HG02588 (cell line): ENCODE results near the gene EFL1.

Source experiments
- ATAC-seq: cut with Tn5 transposase; IDR thresholded peaks from one replicate; pipeline ENCODE4 v1.9.1; 2021; ENCODE audit warnings: mild to moderate bottlenecking, moderate library complexity; ENCODE audit not compliant: unreplicated experiment

EFL1 gene

GRCh38 chr15:82168296-82168695 lies 94.2 kb downstream of the EFL1 start:
- no peak for ATAC-seq

- ATAC-seq = no peak
Measured at GRCh38 chr15:82165948-82166376, 96.6 kb downstream of the EFL1 start.

GRCh38 chr15:82159922-82160321 lies 102.6 kb downstream of the EFL1 start:
- no peak for ATAC-seq

DNA sequence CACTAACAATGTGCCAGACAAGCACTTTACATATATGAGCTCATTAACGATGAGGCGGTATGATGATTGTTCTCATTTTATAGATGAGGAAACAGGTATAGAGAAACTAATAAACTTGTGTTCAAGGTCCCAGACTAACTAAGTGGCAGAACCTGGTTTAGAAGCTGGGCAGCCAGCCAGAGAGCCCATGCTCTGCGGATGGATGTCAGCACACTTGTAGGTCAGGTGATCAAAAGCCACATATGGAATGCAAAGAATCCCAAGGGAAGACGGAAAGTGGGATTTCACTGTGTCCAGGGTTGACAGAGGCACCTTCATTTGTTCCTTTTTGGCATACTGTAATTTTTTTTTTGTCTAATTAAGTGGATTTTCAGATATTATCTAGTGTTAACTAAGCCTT lies 103.7 kb downstream of the EFL1 start:
- ATAC-seq = no peak

DNA sequence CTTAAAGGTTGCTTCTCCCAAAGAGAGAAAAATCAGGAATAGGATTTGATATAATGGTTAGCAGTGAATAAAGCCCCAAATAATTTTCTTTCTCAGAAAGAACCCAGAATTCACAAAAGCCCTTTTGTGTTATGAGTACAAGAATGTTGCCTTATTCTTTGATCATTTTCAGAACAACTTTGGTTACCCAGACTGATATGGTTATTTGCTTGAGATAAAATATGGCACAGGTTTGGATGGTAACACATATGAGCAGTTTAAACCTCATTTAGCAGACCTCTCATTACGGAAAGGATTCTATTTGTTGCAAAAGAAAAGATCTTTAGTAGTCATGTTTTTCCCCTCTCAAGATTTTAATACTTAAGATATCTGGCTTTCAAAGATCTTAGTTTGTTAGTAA lies 111.9 kb downstream of the EFL1 start:
- no peak for ATAC-seq

DNA sequence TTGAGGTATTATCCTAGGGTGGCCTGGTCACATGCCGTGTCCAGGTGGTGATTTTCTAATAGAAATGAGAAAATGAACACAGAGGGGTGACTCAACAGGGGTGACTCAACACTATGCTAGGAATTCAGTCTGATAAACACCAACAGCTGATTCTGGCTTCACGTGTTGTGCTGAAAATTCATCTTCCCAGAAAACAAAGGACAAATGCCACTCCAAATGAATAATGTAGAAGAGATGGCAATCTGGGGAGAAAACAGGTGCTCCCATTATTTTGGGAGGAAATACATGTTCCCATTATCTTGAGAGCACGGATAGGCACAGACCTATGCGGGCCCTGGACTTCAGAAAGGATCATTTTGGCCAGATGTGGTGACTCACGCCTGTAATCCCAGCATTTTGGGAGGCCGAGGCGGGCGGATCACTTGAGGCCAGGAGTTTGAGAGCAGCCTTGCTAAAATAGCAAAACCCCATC lies 115.5 kb downstream of the EFL1 start:
- ATAC-seq = no peak

DNA sequence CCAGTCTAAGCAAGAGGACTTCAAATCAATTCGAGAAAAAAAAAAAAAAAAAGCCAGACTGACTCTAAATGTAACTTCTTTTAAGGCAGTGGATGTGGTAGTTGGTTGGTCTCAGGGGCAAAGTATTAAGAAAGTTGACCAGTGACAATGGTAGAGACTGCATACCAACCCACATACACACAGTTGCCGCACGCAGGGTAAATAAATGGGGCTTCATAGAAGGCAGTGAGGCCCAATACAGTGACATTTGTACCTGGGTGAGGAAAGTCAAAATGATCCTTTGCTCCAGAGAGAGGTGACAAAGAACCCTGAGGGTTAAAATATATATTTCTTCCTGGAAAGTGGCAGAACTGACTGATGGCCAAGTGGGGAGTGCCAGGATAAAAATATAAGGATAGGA lies 116.0 kb downstream of the EFL1 start:
- ATAC-seq = no peak

- ATAC-seq = no peak
Measured at GRCh38 chr15:82143390-82144385, 118.8 kb downstream of the EFL1 start.

- ATAC-seq = no peak
Measured at GRCh38 chr15:82140886-82141285, 121.6 kb downstream of the EFL1 start.

- no peak for ATAC-seq
Measured at GRCh38 chr15:82139823-82140268, 122.7 kb downstream of the EFL1 start.

DNA sequence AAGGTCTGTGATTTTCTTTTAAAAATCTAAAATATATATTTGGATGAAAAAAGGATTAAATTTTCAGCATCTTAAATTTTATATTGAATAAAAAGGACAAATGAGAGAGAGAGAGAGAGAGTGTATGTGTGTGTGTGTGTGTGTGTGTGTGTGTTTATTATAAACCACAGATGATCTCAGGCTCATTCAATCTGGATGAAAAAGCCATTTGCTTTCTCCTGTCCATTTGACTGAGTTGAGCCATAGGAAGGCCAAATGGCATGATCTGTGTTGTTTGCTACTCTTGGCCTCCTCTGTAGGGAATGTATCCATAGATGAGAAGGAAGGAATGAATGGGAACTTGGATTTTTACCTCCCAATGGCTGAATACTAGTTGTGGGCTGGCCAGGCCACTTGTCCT lies 124.2 kb downstream of the EFL1 start:
- no peak for ATAC-seq

GRCh38 chr15:82137261-82137660 lies 125.3 kb downstream of the EFL1 start:
- no peak for ATAC-seq

DNA sequence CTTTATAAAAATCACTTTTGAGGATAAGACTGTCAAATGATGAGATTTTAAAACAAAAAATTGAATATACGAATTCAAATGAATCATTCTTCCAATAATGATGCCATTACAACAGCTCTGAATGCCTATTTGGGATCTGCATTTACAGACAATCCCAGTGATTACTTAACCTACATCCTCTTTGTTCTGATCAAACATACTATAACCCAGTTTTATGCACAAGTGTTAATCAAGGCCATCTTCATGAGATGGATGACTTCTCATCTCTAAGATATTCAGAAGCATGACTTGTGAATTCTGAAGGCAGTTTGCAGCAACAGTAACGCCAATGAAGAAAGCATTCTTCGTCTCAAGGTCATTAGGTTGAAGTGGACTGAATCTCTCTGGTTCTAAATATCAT lies 126.4 kb downstream of the EFL1 start:
- ATAC-seq = no peak

DNA sequence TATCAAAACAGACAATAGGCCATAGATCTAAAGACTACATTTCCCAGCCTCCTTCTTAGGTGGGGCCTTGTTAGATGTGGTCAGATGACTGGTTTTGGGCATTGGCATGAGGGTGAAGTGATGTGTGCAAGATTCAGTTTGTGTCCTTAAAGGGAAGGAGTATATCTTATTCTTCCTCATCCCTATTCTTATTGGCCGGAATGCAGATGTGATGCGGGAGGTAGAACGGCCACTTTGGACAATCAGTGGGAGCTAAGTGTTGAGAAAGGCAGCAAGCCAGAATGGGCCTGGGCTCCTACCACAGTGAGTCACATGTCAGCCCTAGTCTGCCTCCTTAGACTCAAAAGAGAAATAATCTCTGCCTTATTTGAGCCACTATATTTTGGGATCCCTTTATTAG lies 126.9 kb downstream of the EFL1 start:
- ATAC-seq = no peak

- no peak for ATAC-seq
Measured at GRCh38 chr15:82134461-82134860, 128.1 kb downstream of the EFL1 start.

DNA sequence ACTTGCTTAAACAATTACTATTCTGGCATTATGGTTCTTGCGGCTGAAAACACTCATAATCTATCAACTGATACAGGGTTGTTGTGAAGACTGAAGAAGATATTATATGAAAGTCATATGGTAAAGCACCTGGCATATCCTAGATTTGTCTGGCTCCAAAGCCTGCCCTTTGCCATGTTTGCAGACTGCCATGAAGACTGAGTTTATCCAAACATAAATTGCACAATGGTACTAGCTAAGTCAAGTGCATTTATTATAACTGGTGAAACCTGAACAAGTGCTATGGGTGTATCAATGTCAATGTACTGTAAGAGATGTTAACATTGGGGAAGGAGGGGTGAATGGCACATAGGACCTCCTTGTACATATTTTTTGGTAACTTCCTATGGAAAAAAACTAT lies 129.3 kb downstream of the EFL1 start:
- no peak for ATAC-seq

- no peak for ATAC-seq
Measured at GRCh38 chr15:82132742-82133141, 129.8 kb downstream of the EFL1 start.

- ATAC-seq = no peak
Measured at GRCh38 chr15:82132096-82132495, 130.4 kb downstream of the EFL1 start.

- ATAC-seq = no peak
Measured at GRCh38 chr15:82130248-82130647, 132.3 kb downstream of the EFL1 start.

GRCh38 chr15:82129761-82130160 lies 132.8 kb downstream of the EFL1 start:
- ATAC-seq = no peak

- no peak for ATAC-seq
Measured at GRCh38 chr15:82129149-82129692, 133.3 kb downstream of the EFL1 start.
